Heart left ventricle (tissue), 16 donors: ENCODE data around the gene RNGTT. TPM values are rescaled to one million over a fixed set of nuclear protein-coding genes. Genes with fewer than 3 reads are reported as not detected.

ENCODE experiments used
- ATAC-seq, 4 donors: fragments of 200-7000 bp; cut with Tn5 transposase; one replicate each; pipeline ENCODE4 v1.9.1; 2020 to 2022; ENCODE audit warnings: moderate library complexity in 4 of 4, mild to moderate bottlenecking in 3 of 4, moderate number of reproducible peaks in 1 of 4
- DNase-seq, 5 donors: peaks; one replicate each; pipeline ENCODE4 v3.0.0-alpha.2; 2020
- H3K27ac ChIP-seq, 12 donors: fragments of 200-600 bp; sonication (generic) in 4 of 12; one replicate each; pipeline versions ENCODE4 v1.5.0 to v1.8.0; 2016 to 2022; ENCODE audit warnings: mild to moderate bottlenecking in 2 of 12
- H3K27me3 ChIP-seq, 9 donors: fragments of 200-600 bp; sonication (generic) in 2 of 9; one replicate each; pipeline versions ENCODE4 v1.5.1 to v1.8.0; 2016 to 2022; ENCODE audit warnings: mild to moderate bottlenecking in 3 of 9
- H3K36me3 ChIP-seq, 9 donors: fragments of 200-600 bp; sonication (generic) in 2 of 9; one replicate each; pipeline versions ENCODE4 v1.5.0 to v1.8.0; 2018 to 2022; ENCODE audit warnings: mild to moderate bottlenecking in 2 of 9
- H3K4me1 ChIP-seq, 12 donors: fragments of 200-600 bp; sonication (generic) in 4 of 12; one replicate each; pipeline versions ENCODE4 v1.5.0 to v1.8.0; 2016 to 2022; ENCODE audit warnings: mild to moderate bottlenecking in 3 of 12
- H3K4me3 ChIP-seq, 12 donors: fragments of 200-600 bp; sonication (generic) in 4 of 12; one replicate each; pipeline versions ENCODE4 v1.5.0 to v1.8.0; 2017 to 2022; ENCODE audit warnings: mild to moderate bottlenecking in 9 of 12, moderate library complexity in 4 of 12
- H3K9me3 ChIP-seq, 12 donors: fragments of 200-600 bp; sonication (generic) in 4 of 12; one replicate each; pipeline versions ENCODE4 v1.5.0 to v1.8.0; 2016 to 2022; ENCODE audit warnings: mild to moderate bottlenecking in 1 of 12
- CTCF ChIP-seq, 12 donors: fragments of 200-600 bp; sonication (generic) in 4 of 12; IDR thresholded peaks; one replicate each; pipeline versions ENCODE4 v1.5.0 to v1.8.0; 2018 to 2022; ENCODE audit warnings: antibody characterized with exemption in 12 of 12, mild to moderate bottlenecking in 5 of 12
- POLR2A ChIP-seq, 2 donors: fragments of 450-650 bp; IDR thresholded peaks; one replicate each; pipeline ENCODE4 v1.6.1; 2017; ENCODE audit warnings: antibody characterized with exemption in 2 of 2, mild to moderate bottlenecking in 2 of 2, moderate library complexity in 2 of 2
- WGBS, 4 donors: extraction: QIAGEN DNeasy Blood & Tissue Kit in 2 of 4; methylation state at CpG; one replicate each; pipeline versions ENCODE4 v1.1.5 to v1.1.7; 2013 to 2018; 5-methylcytosine and 5-hydroxymethylcytosine counted together
- intact Hi-C, 10 donors: fragments of 100-400 bp; cut with DNase I; formaldehyde crosslinking; loops; one replicate each; pipeline versions ENCODE4 v1.11.1 to v1.14.2; 2022
- polyA plus RNA-seq, 2 donors: library from polyadenylated mRNA; stranded (reverse); fragments of 200-250 nt; gene quantifications; one replicate each; pipeline ENCODE4 v1.2.3, GENCODE V29; 2013
- total RNA-seq, 9 donors: library from RNA; depleted of rRNA in 2 of 9; stranded (reverse); fragments of >200 nt in 2 of 9; fragmentation: NEBNext Ultra II Directional in 3 of 9; extraction: Animal tissue kit (Norgen Biotek cat#: 25700) in 3 of 9; gene quantifications; one replicate each; pipeline versions ENCODE4 v1.1.0 to v1.2.4, GENCODE V29; 2016 to 2023
- donor health status: ischemic (EF 13 %, LVEDD 7.1; RV severe dilation, severe dysfunction).
- donor health status: healthy with polysubstance abuse.
- donor health status: DM: no; HTN: yes; CAD: no.
- donor health status: DM: no; HTN: no; CAD: no.
- donor health status: ischemic (EF 25% LVEDD 6.9; RV normal size, moderate dysfunction).
- donor health status: ischemic (EF 25% LVEDD 5.7; RV mildly dilated, moderate dysfunction).
- donor health status: healthy.
- donor health status: DM: yes; HTN: yes; CAD: no.
- donor health status: ischemic (EF 35%, LVEDD 5.7; RV mildly dilated, moderate dysfunction).
- donor health status: nonischemic (EF 11% LVEDD 7.7; RV severe dilation, severe dysfunction).
- donor health status: DM: yes; HTN: yes; CAD: no.
- donor health status: PGD.
- donor health status: ischemic (EF 29% LVEDD 5.4; RV normal size, mild dysfunction).
- donor health status: nonischemic (EF 23%, LVEDD 6.1; RV moderate dilation, normal function).

Gene RNGTT
- total and polyA plus RNA-seq, 11 donors: 2.6 to 11.6 (median 9.1) TPM

GRCh38 chr6:88561954-88562315 lies 401.5 kb downstream of the RNGTT start:
- H3K4me3 ChIP-seq: no peak overlapping the region
- H3K27me3 ChIP-seq: no peaks in the 10 kb centered on the region
- no peak for TF ChIP-seq POLR2A (IDR thresholded peaks at IDR 0.05)
- TF ChIP-seq CTCF (IDR thresholded peaks at IDR 0.05): no peak
- ATAC-seq: no peak
- WGBS, 4 donors: 46 to 63% (median 49%) methylated on average over 1 of the region's 1 CpG
- no peak for DNase-seq
- H3K4me1 ChIP-seq: peaks cover 0 to 8% (median 0%) of the 10 kb centered on the region in 12 donors
- no peaks in the 10 kb centered on the region for H3K36me3 ChIP-seq
- intact Hi-C loops: no loop called here
- no peaks in the 10 kb centered on the region for H3K9me3 ChIP-seq
- peak overlapping the region in 1 of 12 donors; percentile 52 for H3K27ac ChIP-seq

GRCh38 chr6:88561034-88561953 lies 402.1 kb downstream of the RNGTT start:
- ATAC-seq (no peak), DNase-seq (no peak)
- Histone ChIP-seq H3K9me3 (no peaks in the 10 kb centered on the region), H3K36me3 (no peaks in the 10 kb centered on the region), H3K27me3 (no peaks in the 10 kb centered on the region), H3K4me3 (no peak overlapping the region), H3K27ac (peak overlapping the region in 1 of 12 donors; percentile 52), H3K4me1 (peaks cover 0 to 8% (median 0%) of the 10 kb centered on the region in 12 donors)
- TF ChIP-seq CTCF (IDR thresholded peaks at IDR 0.05) (no peak), POLR2A (IDR thresholded peaks at IDR 0.05) (no peak)
- 50 to 56% (median 53%) methylated on average over 10 of the region's 10 CpGs for WGBS, 4 donors
- intact Hi-C loops: no loop called here

Other genes starting within 250 kb of the RNGTT start
- 100 to 1,000 TPM; 141 to 280 (median 213) TPM for gene PNRC1, start 117.1 kb upstream of the RNGTT start, total RNA-seq
- gene PNRC1, start 117.1 kb upstream of the RNGTT start, polyA plus RNA-seq: 10 to 100 TPM; 46.1 to 64.4 TPM
- gene SRSF12, start 154.5 kb upstream of the RNGTT start, total RNA-seq: under 1 TPM in 5 of 9 donors, not detected in 4; 0.14 to 0.48 (median 0.16) TPM
- gene SRSF12, start 154.5 kb upstream of the RNGTT start, polyA plus RNA-seq: under 1 TPM in 1 of 2 donors, not detected in 1; 0.28 TPM
- gene PM20D2, start 182.4 kb upstream of the RNGTT start, total RNA-seq: 10 to 100 TPM in 5 of 9 donors, 1 to 10 TPM in 4; 6.0 to 22.9 (median 10.4) TPM
- 1 to 10 TPM; 2.4 to 7.0 TPM for gene PM20D2, start 182.4 kb upstream of the RNGTT start, polyA plus RNA-seq